Activated CD4-positive, alpha-beta memory T cell treated with anti-CD3 and anti-CD28 coated beads for 36 hours (primary cell): ENCODE measurements around the gene RYR2. TPM values are rescaled to one million over a fixed set of nuclear protein-coding genes. Genes with fewer than 3 reads are reported as not detected.

Source experiments
- CTCF ChIA-PET: fragments of 350-600 bp; sonication (Branson Sonifier 250); formaldehyde crosslinking; loops from one replicate; lab custom pipeline; 2021; ENCODE audit warnings: antibody characterized with exemption, inconsistent platforms; lab: Charles Lee
- POLR2A ChIA-PET: fragments of 350-600 bp; sonication (Branson Sonifier 250); formaldehyde crosslinking; loops from one replicate; lab custom pipeline; 2021; ENCODE audit warnings: antibody characterized with exemption; lab: Charles Lee
- DNase-seq: peaks from one replicate; pipeline ENCODE4 v3.0.0-alpha.2; 2020
- H3K27ac Mint-ChIP-seq: one replicate; pipeline ENCODE4 v1.8.0; 2021; ENCODE audit warnings: mixed read lengths
- H3K27me3 Mint-ChIP-seq: one replicate; pipeline ENCODE4 v1.8.0; 2021; ENCODE audit warnings: mixed read lengths
- H3K36me3 Mint-ChIP-seq: one replicate; pipeline ENCODE4 v1.8.0; 2021; ENCODE audit warnings: mixed read lengths
- H3K4me1 Mint-ChIP-seq: one replicate; pipeline ENCODE4 v1.8.0; 2021; ENCODE audit warnings: low read depth, mixed read lengths
- H3K4me3 Mint-ChIP-seq: one replicate; pipeline ENCODE4 v1.8.0; 2021; ENCODE audit warnings: mild to moderate bottlenecking, mixed read lengths
- H3K9me3 Mint-ChIP-seq: one replicate; pipeline ENCODE4 v1.8.0; 2021; ENCODE audit warnings: mixed read lengths
- intact Hi-C: fragments of 100-400 bp; cut with micrococcal nuclease; formaldehyde crosslinking; loops from one replicate; pipeline ENCODE4 v1.15.1; 2023
- microRNA-seq: library from miRNA; unstranded; fragments of <30 nt; microRNA quantifications from one replicate; pipeline ENCODE4 v1.2.0, GENCODE V29; 2022; ENCODE audit warnings: borderline number of aligned reads, borderline microRNAs expressed, borderline replicate concordance
- total RNA-seq, 2 experiments: library from RNA; stranded (reverse); gene quantifications; one replicate each; pipeline ENCODE4 v1.2.3, GENCODE V29; 2021

RYR2 gene
- total RNA-seq, 2 experiments from 2014 or later: 0.02 TPM

- no peaks in the 10 kb centered on the region for H3K9me3 Mint-ChIP-seq
- H3K36me3 Mint-ChIP-seq: no peaks in the 10 kb centered on the region
- no peak overlapping the region for H3K4me3 Mint-ChIP-seq
- peaks cover 2% of the 10 kb centered on the region for H3K4me1 Mint-ChIP-seq
- H3K27ac Mint-ChIP-seq: no peak overlapping the region
- DNase-seq: peak; percentile 38
- intact Hi-C loops: no loop called here
- ChIA-PET CTCF (interaction anchor here (0.7 to 1.6 kb wide), 5 partner anchors 10 to 258 kb away, joined by 3 to 9 read pairs (median 3); no protein-coding TSS in a partner anchor), POLR2A (no interaction called here)
- H3K27me3 Mint-ChIP-seq: no peaks in the 10 kb centered on the region
Observed at GRCh38 chr1:237864338-237865244, 822.6 kb downstream of the RYR2 start.

- no peak overlapping the region for H3K4me3 Mint-ChIP-seq
- DNase-seq: no peak
- POLR2A ChIA-PET: no interaction called here
- peaks cover 2% of the 10 kb centered on the region for H3K4me1 Mint-ChIP-seq
- no peak overlapping the region for H3K27ac Mint-ChIP-seq
- intact Hi-C loops: no loop called here
- CTCF ChIA-PET: no interaction called here
- H3K36me3 Mint-ChIP-seq: no peaks in the 10 kb centered on the region
- peaks cover 6% of the 10 kb centered on the region for H3K27me3 Mint-ChIP-seq
- H3K9me3 Mint-ChIP-seq: no peaks in the 10 kb centered on the region
Observed at GRCh38 chr1:237867380-237867888, 825.5 kb downstream of the RYR2 start.

- Mint-ChIP-seq H3K27ac (no peak overlapping the region), H3K4me3 (no peak overlapping the region), H3K4me1 (peaks cover 2% of the 10 kb centered on the region), H3K27me3 (peaks cover 6% of the 10 kb centered on the region), H3K36me3 (no peaks in the 10 kb centered on the region), H3K9me3 (no peaks in the 10 kb centered on the region)
- intact Hi-C loops: no loop called here
- DNase-seq: no peak
- ChIA-PET POLR2A (no interaction called here), CTCF (no interaction called here)
Observed at GRCh38 chr1:237868817-237869600, 827.0 kb downstream of the RYR2 start.

- CTCF ChIA-PET: interaction anchor here (0.6 kb wide), 1 partner anchor 16 kb away, joined by 3 read pairs; no protein-coding TSS in a partner anchor
- peak; percentile 15 for DNase-seq
- Mint-ChIP-seq H3K4me1 (no peaks in the 10 kb centered on the region), H3K4me3 (no peak overlapping the region), H3K27me3 (peaks cover 6% of the 10 kb centered on the region), H3K9me3 (no peaks in the 10 kb centered on the region), H3K27ac (no peak overlapping the region), H3K36me3 (no peaks in the 10 kb centered on the region)
- intact Hi-C loops: no loop called here
- POLR2A ChIA-PET: no interaction called here
Observed at GRCh38 chr1:237873487-237874211, 831.7 kb downstream of the RYR2 start.

GRCh38 chr1:237875291-237875690, 833.3 kb downstream of the RYR2 start:
- CTCF ChIA-PET: no interaction called here
- intact Hi-C loops: no loop called here
- H3K36me3 Mint-ChIP-seq: no peaks in the 10 kb centered on the region

GRCh38 chr1:237877631-237878030, 835.6 kb downstream of the RYR2 start:
- Mint-ChIP-seq H3K4me3 (no peak overlapping the region), H3K27me3 (no peaks in the 10 kb centered on the region), H3K27ac (no peak overlapping the region), H3K9me3 (no peaks in the 10 kb centered on the region), H3K4me1 (no peaks in the 10 kb centered on the region), H3K36me3 (no peaks in the 10 kb centered on the region)
- no peak for DNase-seq
- ChIA-PET POLR2A (no interaction called here), CTCF (no interaction called here)
- intact Hi-C loops: no loop called here

More at GRCh38 chr1:237875291-237875690, 833.3 kb downstream of the RYR2 start:
- Mint-ChIP-seq H3K4me1 (no peaks in the 10 kb centered on the region), H3K9me3 (no peaks in the 10 kb centered on the region), H3K4me3 (no peak overlapping the region), H3K27ac (no peak overlapping the region), H3K27me3 (peaks cover 6% of the 10 kb centered on the region)
- POLR2A ChIA-PET: no interaction called here
- no peak for DNase-seq

- intact Hi-C loops: no loop called here
- POLR2A ChIA-PET: no interaction called here
- H3K36me3 Mint-ChIP-seq: no peaks in the 10 kb centered on the region
- CTCF ChIA-PET: no interaction called here
- no peaks in the 10 kb centered on the region for H3K4me1 Mint-ChIP-seq
- DNase-seq: no peak
- H3K4me3 Mint-ChIP-seq: no peak overlapping the region
- H3K27ac Mint-ChIP-seq: no peak overlapping the region
- no peaks in the 10 kb centered on the region for H3K9me3 Mint-ChIP-seq
- no peaks in the 10 kb centered on the region for H3K27me3 Mint-ChIP-seq
Observed at GRCh38 chr1:237878406-237878805, 836.4 kb downstream of the RYR2 start.

GRCh38 chr1:237879195-237879594, 837.2 kb downstream of the RYR2 start:
- no peaks in the 10 kb centered on the region for H3K27me3 Mint-ChIP-seq
- no peaks in the 10 kb centered on the region for H3K9me3 Mint-ChIP-seq
- no peaks in the 10 kb centered on the region for H3K36me3 Mint-ChIP-seq
- POLR2A ChIA-PET: no interaction called here
- intact Hi-C loops: no loop called here
- H3K4me3 Mint-ChIP-seq: no peak overlapping the region
- no peak for DNase-seq
- no peak overlapping the region for H3K27ac Mint-ChIP-seq
- no peaks in the 10 kb centered on the region for H3K4me1 Mint-ChIP-seq
- CTCF ChIA-PET: no interaction called here

Small RNA genes lying within 50 kb of the gene (microRNA-seq; reads per million reads assigned to microRNA genes)
- gene MIR4428: not detected

Other genes starting within 250 kb of the RYR2 start
- 10 to 100 TPM; 46.3 to 46.6 TPM for gene MTR, start 246.9 kb upstream of the RYR2 start, total RNA-seq
- not detected for gene MT1HL1, start 37.7 kb upstream of the RYR2 start, total RNA-seq